ENCODE results near the gene ZNF335. TPM values are rescaled to one million over a fixed set of nuclear protein-coding genes. Genes with fewer than 3 reads are reported as not detected.
A peak's percentile ranks its signal among the peaks of the same experiment; 100 is the strongest.
"Not testable (repeated sequence)": the region's sequence is repeated elsewhere in the genome, so short reads cannot be mapped to it uniquely, and the experiment has no call there.

Gene ZNF335
- total RNA-seq, 1 experiment from 2014 or later = 8.4 TPM

DNA sequence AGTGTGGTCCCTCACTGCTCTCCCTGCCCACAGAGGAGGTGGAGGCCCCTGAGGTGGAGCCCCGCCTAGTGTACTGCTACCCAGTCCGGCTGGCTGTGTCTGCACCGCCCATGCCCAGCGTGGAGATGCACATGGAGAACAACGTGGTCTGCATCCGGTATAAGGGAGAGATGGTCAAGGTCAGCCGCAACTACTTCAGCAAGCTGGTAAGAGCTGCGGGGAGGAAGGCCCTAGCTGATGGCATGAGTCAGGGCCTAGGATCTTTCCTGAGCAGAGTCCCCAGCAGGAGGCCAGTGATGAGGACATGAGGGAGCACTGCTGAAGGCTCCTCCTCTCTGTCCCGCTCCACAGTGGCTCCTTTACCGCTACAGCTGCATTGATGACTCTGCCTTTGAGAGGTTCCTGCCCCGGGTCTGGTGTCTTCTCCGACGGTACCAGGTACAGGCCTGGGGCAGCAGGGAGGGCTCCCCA lies 26.3 kb downstream of the ZNF335 start:
- DNase-seq (ENCODE audit: low read depth, low spot score) = no peak
- in situ Hi-C loops (cut with HindIII; ENCODE audit: low pct_unique_long_range_greater_than_20kb, low sequenced_read_pairs) = no loop called here

DNA sequence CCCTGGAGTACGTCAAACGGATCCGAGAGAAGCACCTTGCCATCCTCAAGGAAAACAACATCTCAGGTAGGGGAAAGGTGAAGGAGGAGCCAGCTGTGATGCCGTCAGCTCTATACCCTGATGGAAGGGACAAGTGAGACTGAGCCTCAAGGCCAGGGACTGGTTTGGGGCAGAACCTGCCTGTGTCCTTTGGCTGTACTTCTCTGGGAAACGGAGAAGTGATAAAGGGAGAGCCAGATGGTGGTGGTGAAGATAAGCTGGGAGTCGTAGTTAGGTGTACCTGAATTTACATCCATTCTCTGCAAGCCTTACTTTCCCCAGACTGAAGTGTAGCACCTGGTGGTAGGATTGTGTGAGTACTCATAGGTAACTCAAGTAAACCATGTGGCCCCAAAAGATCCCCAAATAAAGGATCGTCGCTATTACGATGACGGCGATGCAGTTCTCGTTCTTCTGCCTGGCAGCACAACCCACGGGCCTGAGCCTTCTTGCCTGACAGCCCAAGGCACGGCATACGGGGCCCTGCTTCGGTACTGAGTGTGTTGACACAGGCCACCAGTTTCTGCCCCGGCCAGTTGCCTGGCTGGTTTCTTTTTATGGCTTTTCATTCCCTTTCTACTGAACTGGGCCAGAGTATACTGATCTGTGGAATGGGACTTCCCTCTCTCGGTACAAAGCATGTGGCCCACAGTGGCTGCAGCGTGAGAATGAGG lies 26.9 kb downstream of the ZNF335 start:
- DNase-seq (ENCODE audit: low read depth, low spot score) = no peak
- in situ Hi-C loops (cut with HindIII; ENCODE audit: low pct_unique_long_range_greater_than_20kb, low sequenced_read_pairs) = no loop called here

DNA sequence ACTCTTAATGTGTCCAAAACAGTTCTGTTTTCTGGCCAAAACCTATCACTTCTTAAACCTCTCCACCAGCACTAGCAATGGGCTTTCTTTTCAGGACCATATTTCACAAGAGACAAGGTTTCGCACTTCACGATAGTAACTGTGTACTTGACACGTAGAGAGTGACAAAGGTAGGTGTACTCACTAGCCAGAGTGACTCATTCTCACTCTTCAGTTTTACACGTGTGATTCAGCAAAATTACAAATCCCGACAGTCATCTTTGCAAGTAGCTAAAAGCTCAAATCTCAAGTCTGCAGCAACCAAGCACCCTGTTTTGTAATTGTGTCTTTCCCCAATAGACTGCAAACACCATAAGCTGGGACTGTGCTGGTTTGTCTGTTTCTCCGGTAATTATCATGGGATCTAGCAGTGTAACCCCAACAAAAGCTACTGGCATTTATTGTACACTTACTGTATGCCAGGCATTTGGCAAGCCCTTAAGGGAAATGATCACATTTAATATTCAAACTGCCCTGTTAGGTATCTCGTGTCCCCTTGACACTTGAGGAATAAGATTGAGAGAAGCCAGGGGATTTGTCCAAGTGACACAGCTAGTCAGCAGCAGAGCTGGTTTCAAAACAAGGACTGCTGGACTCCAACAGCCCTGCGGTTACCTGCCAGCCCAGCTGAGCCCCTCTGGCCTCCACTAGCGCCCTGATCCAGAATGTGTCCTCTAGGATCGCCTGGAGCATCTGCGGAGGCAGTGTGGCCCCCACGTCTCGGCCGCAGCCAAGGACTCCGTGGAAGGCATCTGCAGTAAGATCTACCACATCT lies 27.6 kb downstream of the ZNF335 start:
- DNase-seq (ENCODE audit: low read depth, low spot score) = no peak
- in situ Hi-C loops (cut with HindIII; ENCODE audit: low pct_unique_long_range_greater_than_20kb, low sequenced_read_pairs) = no loop called here

DNA sequence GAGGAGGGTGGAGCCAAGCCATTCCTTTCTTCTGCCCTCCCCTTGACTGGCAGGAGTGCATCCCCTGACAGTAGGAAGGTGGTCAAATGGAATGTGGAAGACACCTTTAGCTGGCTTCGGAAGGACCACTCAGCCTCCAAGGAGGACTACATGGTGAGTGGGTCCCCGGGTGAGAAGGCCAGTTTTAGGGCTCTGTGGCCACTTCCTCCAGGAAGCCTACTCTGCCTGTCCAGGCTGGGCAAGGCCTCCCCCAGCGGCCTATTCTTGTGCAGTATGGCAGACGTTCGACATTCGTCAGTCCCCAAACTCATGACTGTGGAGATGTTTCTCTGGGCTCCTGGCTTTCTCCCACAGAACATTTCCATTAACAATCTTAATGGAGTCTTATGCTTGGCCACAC lies 28.4 kb downstream of the ZNF335 start:
- in situ Hi-C loops (cut with HindIII; ENCODE audit: low pct_unique_long_range_greater_than_20kb, low sequenced_read_pairs) = no loop called here

DNA sequence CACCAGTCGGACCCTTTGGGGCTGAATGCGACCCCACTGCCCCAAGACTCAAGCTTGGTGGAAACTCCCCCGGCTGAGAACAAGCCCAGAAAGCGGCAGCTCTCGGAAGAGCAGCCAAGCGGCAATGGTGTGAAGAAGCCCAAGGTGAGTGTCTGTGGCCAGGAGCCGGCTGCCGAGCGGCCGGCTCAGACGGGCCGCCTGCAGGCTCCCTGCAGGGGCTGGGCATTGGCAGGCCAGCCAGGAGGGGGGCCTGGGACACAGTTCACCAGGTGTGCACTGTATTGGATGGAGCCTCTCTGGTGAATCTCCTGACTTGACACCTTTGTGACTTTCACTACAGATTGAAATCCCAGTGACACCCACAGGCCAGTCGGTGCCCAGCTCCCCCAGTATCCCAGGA lies 31.5 kb downstream of the ZNF335 start:
- in situ Hi-C loops (cut with HindIII; ENCODE audit: low pct_unique_long_range_greater_than_20kb, low sequenced_read_pairs) = no loop called here
- no peak for DNase-seq (ENCODE audit: low read depth, low spot score)

More for the DNA sequence above, 28.4 kb downstream of the ZNF335 start:
- no peak for DNase-seq (ENCODE audit: low read depth, low spot score)

DNA sequence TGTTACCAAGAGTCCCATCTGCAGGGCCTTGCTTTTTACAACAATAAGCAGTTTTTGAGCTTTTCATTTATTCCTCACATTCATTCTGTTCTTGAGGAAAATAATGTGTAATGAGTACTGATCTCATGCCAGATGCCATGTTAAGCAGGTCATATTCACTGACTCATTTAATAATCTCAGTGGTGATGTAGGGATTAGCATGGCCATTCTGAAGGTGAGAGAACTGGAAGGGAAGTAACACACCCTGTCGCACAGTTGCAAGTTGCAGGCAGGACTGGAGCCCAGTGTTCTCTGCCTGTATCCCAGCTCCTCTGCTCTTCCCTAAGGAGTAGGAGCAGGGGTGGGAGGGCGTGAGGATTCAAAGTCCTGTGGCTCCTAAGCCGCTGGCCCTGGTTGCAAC lies 31.9 kb downstream of the ZNF335 start:
- DNase-seq (ENCODE audit: low read depth, low spot score) = no peak
- in situ Hi-C loops (cut with HindIII; ENCODE audit: low pct_unique_long_range_greater_than_20kb, low sequenced_read_pairs) = no loop called here

DNA sequence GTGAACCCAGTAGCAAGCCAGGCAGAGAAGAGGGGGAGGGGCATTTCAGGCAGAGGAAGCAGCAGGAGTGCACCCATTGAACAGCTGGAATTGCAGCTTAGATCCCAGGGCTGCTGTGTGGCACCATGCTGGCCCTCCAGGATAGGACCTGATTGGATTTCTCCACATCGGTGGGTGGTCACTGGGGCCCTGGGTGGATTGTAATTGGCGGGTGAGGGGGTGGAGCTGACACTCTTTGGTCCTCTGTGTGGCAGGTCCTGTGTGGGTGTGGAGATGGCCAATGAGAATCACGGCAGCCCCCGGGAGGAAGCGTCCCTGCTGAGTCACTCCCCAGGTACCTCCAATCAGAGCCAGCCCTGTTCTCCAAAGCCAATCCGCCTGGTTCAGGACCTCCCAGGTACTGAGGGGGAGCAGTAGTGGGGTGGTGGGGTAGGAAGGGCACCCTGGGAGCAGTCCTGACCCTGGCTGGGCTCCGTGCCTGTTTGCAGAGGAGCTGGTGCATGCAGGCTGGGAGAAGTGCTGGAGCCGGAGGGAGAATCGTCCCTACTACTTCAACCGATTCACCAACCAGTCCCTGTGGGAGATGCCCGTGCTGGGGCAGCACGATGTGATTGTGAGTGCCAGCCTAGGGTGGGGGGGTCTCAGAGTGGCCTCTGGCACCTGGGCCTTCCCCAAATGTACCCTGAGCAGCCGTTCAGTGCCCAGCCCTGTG lies 33.1 kb downstream of the ZNF335 start:
- in situ Hi-C loops (cut with HindIII; ENCODE audit: low pct_unique_long_range_greater_than_20kb, low sequenced_read_pairs) = no loop called here

DNA sequence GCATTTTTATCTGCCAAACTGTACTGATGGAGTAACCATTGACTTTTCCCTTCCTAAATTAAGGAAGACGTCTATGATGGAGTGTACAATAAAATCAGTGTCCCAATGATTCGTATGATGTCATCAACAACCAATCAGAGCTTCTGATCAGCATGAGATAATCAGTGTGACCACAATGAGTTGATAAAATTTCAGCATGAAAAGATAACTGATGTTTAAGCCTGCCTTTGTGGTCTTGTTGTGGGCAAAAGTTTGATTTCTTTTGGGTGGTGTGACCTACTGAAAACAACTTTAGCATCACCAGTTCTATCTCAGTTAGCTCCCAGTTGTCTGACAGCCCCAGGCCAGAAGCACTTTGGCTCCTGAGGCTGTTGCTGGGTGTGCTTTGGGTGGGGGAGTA lies 34.2 kb downstream of the ZNF335 start:
- in situ Hi-C loops (cut with HindIII; ENCODE audit: low pct_unique_long_range_greater_than_20kb, low sequenced_read_pairs) = no loop called here
- DNase-seq (ENCODE audit: low read depth, low spot score) = no peak

More for the DNA sequence above, 33.1 kb downstream of the ZNF335 start:
- no peak for DNase-seq (ENCODE audit: low read depth, low spot score)

DNA sequence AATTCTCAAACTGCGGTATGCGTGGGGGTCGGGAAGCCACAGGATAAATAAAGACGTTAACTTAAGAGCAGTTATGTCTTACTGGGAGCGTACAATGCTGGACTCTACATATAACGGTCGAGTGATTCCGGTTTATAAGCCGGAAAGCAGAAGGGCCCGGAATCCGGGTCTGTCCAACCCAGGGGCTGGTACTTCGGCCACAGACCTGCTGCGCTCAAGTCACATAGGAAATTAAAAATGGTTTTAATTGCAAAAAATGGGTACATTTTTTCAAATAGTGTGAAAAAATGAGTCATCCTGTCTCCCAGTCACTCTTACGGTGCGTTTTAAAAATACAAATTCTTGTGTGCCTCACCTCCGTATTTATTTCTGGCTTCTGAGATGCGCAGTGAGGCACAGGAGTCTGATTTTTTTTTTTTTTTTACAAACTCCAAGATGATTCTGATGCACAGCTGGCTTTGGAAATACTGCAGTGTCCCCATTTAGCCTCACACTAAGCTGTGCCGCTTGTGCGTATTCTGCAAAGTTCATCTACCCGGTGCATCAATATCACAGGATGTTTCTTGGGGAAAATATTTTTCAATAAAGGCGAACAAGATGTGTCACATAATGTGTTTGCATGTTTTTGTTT lies 36.5 kb downstream of the ZNF335 start:
- in situ Hi-C loops (cut with HindIII; ENCODE audit: low pct_unique_long_range_greater_than_20kb, low sequenced_read_pairs) = no loop called here
- no peak for DNase-seq (ENCODE audit: low read depth, low spot score)

DNA sequence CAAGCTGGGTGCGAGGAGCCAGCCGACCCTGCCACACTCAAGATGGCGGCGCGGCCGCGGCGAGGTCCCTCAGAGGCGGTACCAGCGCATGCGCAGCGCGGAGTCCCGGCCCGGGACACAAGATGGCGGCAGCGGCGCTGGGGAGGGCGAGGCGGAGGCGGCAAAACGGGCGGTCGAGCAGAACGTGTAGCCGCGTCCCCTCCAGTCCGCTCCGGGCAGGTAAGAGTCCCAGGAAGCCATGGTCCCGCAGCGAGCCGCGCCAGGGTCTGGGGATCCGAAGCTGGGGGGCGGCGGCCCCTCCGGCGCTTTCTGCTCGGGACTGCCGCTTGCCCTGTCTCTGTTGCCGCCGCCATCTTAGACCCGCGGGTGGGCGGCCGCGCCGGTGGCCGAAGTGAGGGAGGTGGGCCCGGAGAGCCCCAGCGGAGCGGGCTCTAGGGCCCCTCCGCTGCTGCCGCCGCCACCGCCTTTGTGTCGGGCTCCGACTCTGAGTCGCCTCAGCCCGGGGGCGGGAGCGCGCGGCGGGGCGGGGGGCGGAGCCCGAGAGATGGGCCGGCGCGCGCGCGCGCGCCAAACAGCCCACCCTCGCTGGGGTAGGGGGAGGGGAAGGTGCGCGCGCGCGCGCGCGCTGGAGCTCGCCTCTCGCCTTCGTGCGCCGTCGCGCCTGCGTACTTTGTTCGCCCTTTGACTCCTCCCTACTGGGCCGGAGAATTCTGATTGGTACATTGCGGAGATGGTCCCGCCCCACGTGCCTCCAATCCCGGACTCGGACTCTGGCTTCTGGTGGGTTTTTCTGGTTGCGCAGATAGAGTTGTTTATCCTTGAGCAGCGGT lies 37.2 kb downstream of the ZNF335 start, which contains the start of gene PCIF1:
TSS of gene PCIF1 (plus strand) at position 98 of the 830 bp plus-strand sequence. CDS start 4,317 bp downstream, outside the sequence.
- in situ Hi-C loops (cut with HindIII; ENCODE audit: low pct_unique_long_range_greater_than_20kb, low sequenced_read_pairs) = no loop called here
- DNase-seq (ENCODE audit: low read depth, low spot score) = peak; percentile 99

DNA sequence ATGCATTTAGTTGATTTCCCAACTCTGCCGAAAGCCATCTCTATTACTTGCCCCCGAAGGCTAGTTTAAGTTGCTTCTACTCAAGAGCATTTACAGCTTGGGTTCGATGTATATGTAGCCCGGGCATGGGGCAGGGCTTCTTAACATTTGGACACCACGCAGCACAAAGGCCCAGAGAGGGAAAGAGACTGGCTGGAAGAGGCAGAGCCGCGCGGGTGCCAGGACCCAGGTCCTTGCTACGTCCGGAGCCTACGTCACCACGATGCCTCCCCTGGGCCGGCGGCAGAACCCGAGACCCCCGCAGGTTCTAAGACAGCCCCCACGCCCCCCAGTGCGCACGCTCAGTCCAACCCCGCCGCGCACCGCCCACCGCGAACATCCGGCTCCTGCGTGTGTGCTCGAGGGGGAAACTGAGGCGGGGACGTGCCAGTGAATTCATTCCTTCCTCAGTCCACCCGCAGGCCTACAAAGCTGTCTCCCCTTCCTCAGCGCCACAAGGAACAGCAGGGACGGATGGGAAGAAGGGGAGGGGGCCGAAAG lies 37.9 kb downstream of the ZNF335 start:
- DNase-seq (ENCODE audit: low read depth, low spot score) = peak; percentile 55
- in situ Hi-C loops (cut with HindIII; ENCODE audit: low pct_unique_long_range_greater_than_20kb, low sequenced_read_pairs) = no loop called here

DNA sequence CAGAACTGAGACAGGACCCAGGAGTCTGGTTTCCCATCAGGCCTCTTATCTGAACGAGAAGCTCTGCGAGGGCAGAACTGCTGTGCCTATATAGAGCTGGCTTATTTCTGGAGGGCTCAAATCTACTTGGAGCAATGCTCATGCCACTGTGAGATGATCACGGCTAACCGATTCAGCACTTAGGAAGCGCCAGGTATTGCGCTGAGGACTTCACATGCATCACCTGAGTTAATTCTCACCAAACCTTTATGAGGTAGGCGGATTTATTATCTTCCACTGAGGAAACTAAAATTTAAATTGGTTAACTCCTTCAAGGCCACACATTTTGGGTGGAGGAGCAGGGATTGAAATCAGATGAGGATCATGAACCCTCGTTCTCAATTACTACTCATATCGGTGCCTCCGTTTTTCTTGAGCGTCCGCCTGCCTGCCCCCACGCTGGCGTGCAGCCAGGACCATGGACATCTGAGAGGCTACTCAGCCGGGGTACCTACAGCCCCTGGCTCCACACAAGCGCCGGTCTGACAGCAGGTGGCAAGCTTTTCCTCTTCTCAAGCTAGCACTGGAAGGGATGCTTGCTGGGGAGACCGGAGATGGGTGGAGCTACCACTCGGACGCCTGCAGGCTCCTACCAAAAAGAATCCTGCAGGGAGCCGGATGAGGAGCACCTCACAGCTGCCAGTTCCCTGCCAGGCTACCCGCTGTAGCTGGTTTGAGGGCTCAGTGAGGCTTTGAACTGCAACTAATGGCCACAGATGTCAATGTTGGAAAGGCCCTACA lies 38.5 kb downstream of the ZNF335 start:
- DNase-seq (ENCODE audit: low read depth, low spot score) = peak; percentile 80
- in situ Hi-C loops (cut with HindIII; ENCODE audit: low pct_unique_long_range_greater_than_20kb, low sequenced_read_pairs) = no loop called here

DNA sequence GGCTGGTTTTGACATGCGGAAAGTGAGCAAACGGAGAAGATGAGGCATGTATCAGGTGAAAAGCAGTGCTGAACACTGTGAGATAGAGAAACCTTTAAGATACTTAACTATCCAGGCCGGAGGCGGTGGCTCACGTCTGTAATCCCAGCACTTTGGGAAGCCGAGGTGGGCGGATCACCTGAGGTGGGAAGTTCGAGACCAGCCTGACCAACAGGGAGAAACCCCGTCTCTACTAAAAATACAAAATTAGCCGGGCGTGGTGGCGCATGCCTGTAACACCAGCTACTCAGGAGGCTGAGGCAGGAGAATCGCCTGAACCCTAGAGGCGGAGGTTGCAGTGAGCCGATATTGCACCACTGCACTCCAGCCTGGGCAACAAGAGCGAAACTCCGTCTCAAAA lies 40.3 kb downstream of the ZNF335 start:
- DNase-seq (ENCODE audit: low read depth, low spot score); in situ Hi-C loops (cut with HindIII; ENCODE audit: low pct_unique_long_range_greater_than_20kb, low sequenced_read_pairs): not testable (repeated sequence)

DNA sequence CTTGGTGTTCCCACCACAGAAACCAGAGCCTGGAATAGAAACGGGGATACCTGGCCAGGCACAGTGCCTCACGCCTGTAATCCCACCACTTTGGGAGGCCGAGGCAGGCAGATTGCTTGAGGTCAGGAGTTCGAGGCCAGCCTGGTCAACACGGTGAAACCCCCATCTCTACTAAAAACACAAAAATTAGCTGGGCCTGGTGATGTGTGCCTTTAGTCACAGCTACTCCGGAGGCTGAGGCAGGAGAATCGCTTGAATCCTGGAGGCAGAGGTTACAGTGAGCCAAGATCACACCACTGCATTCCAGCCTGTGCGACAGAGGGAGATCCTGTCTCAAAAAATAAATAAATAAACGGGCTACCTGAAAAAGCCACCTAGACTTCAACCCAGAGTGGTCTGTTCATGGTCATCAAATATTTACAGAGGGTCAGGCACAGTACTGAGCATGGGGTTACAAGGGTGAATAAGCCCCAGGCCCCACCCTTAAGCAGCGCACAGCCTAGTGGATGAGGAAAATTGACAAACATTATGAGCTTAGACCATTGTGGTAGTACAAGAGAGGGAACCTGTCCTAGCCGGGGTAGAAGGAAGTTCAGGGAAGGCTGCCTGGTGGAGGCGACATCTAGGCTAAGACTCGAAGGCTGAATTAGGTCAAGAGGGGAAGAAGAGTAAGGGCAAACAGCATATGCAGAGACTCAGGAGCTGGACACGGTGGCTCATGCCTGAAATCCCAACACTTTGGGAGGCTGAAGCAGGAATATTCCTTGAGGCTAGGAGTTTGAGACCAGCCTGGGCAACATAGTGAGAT lies 44.7 kb downstream of the ZNF335 start:
- in situ Hi-C loops (cut with HindIII; ENCODE audit: low pct_unique_long_range_greater_than_20kb, low sequenced_read_pairs) = no loop called here
- DNase-seq (ENCODE audit: low read depth, low spot score) = no peak

DNA sequence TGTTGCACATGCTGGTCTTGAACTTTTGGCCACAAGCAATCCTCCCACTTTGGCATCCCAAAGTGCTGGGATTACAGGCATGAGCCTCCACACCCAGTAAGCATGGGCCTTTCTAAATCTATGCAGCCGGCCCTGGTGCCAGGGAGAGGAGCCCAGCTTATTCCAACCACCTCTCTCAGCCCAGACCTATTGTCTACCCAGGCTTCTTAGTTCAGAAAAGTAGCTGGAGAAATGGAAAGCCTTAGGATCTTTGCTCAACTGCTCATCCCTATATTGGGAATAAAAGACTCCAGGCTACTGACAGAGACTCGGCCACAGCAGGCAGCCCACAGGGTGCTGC lies 45.3 kb downstream of the ZNF335 start:
- DNase-seq (ENCODE audit: low read depth, low spot score) = no peak
- in situ Hi-C loops (cut with HindIII; ENCODE audit: low pct_unique_long_range_greater_than_20kb, low sequenced_read_pairs) = no loop called here
